GM12801 (cell line): Measurements from ENCODE around the gene PCDHGB5.
"Not testable (repeated sequence)": the region's sequence is repeated elsewhere in the genome, so short reads cannot be mapped to it uniquely, and the experiment has no call there.

Experiments used
- TF ChIP-seq, protein P1 (sequence below): IDR thresholded peaks from one replicate; pipeline ENCODE4 v1.5.1; 2011; ENCODE audit warnings: control low read depth; ENCODE audit not compliant: insufficient read length; ENCODE audit errors: extremely low read depth

Gene PCDHGB5

DNA sequence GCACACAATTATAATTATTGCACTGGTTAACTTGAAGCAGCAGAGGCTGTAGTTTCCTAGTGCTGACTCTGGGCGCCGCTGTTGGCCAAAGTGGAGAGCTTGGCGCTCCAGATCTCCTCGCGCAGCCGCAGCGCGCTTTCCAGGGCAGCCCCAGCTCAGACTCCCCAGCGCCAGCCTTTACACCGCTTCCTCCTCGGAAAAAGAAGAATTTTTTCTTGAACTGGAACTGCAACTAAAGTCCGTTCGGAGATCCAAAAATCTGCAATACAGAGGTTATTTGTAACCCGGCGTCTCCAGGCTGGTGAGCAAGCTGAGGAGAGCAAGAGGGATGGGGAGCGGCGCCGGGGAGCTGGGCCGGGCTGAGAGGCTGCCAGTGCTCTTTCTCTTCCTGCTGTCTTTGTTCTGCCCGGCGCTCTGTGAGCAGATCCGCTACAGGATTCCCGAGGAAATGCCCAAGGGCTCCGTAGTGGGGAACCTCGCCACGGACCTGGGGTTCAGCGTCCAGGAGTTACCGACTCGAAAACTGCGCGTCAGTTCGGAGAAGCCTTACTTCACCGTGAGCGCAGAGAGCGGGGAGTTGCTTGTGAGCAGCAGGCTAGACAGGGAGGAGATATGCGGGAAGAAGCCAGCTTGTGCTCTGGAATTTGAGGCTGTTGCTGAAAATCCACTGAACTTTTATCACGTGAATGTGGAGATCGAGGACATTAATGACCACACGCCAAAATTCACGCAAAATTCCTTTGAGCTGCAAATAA is 10.0 kb upstream of the PCDHGB5 start, which contains the start of gene PCDHGB4:
PCDHGB4 (plus strand) TSS at position 142 of the 755 bp plus-strand sequence; CDS start at position 329, 187 bp downstream.
- TF ChIP-seq, protein P1, sequence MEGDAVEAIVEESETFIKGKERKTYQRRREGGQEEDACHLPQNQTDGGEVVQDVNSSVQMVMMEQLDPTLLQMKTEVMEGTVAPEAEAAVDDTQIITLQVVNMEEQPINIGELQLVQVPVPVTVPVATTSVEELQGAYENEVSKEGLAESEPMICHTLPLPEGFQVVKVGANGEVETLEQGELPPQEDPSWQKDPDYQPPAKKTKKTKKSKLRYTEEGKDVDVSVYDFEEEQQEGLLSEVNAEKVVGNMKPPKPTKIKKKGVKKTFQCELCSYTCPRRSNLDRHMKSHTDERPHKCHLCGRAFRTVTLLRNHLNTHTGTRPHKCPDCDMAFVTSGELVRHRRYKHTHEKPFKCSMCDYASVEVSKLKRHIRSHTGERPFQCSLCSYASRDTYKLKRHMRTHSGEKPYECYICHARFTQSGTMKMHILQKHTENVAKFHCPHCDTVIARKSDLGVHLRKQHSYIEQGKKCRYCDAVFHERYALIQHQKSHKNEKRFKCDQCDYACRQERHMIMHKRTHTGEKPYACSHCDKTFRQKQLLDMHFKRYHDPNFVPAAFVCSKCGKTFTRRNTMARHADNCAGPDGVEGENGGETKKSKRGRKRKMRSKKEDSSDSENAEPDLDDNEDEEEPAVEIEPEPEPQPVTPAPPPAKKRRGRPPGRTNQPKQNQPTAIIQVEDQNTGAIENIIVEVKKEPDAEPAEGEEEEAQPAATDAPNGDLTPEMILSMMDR: not testable (repeated sequence)

DNA sequence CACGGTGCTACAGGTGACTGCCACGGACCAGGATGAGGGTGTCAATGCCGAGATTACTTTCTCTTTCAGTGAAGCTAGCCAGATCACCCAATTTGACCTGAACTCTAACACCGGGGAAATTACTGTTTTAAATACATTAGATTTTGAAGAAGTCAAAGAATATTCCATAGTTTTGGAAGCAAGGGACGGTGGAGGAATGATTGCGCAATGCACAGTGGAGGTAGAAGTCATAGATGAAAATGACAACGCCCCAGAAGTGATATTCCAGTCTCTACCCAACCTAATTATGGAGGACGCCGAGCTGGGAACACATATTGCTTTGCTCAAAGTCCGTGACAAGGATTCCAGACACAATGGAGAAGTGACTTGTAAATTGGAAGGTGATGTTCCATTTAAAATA is 9.1 kb upstream of the PCDHGB5 start:
- TF ChIP-seq, protein P1: no peak

GRCh38 chr5:141389153-141390042 is 8.3 kb upstream of the PCDHGB5 start:
- TF ChIP-seq, protein P1: no peak

DNA sequence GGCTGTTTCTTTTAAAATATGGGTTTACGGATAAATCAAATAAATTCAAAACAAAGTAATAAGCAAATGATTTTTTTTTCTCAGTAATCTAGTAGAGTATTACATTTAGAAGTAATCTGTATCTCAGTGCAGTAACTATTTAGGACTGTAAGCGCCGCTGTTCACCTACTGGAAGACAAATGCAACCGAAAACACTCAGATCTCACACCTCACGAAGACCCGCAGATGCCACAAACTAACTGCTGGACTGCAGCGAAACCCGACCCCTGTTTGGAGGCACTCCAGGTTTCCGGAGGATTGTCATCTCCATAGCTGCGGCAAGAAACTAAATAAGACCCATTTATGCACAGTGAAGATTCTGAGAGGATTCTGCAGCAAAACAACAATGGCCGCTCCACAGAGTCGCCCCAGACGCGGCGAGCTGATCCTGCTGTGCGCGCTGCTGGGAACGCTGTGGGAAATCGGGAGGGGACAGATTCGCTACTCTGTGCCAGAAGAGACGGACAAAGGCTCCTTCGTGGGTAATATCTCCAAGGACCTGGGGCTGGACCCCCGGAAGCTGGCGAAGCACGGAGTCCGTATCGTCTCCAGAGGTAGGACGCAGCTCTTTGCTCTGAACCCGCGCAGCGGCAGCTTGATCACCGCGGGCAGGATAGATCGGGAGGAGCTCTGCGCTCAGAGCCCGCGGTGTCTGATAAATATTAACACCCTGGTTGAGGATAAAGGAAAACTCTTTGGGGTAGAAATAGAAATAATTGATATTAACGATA is 5.1 kb upstream of the PCDHGB5 start, which contains the start of gene PCDHGA8:
PCDHGA8 (plus strand) TSS at position 205 of the 770 bp plus-strand sequence; CDS start at position 386, 181 bp downstream.
- TF ChIP-seq, protein P1: no peak

GRCh38 chr5:141393267-141393666 is 4.5 kb upstream of the PCDHGB5 start:
- TF ChIP-seq, protein P1: no peak

GRCh38 chr5:141398608-141399007 is 861 bp downstream of the PCDHGB5 start:
- TF ChIP-seq, protein P1: no peak
